Astrocyte (in vitro differentiated cells and primary cell): ENCODE results near the gene UTS2B.

Source experiments
- CTCF ChIP-seq: IDR thresholded peaks from 2 replicates; pipeline ENCODE4 v1.5.1; 2011; ENCODE audit warnings: low read depth, mild to moderate bottlenecking, inconsistent platforms, low read length, moderate library complexity; ENCODE audit not compliant: insufficient read depth
- EZH2 ChIP-seq: IDR thresholded peaks from 2 replicates; pipeline ENCODE4 v1.6.1; 2012; ENCODE audit warnings: mild to moderate bottlenecking, low read length, inconsistent platforms; ENCODE audit not compliant: insufficient read depth

- TF ChIP-seq CTCF (no peak), EZH2 (no peak)
Observed at GRCh38 chr3:191269289-191270085, 60.8 kb downstream of the UTS2B start.
